GM03348 (cell line): ENCODE data around the gene HNRNPA1.
"Not testable (repeated sequence)": the region's sequence is repeated elsewhere in the genome, so short reads cannot be mapped to it uniquely, and the experiment has no call there.

Source experiments
- DNase-seq: peaks from one replicate; pipeline ENCODE4 v3.0.0; 2012; ENCODE audit warnings: low spot score

The HNRNPA1 gene

DNA sequence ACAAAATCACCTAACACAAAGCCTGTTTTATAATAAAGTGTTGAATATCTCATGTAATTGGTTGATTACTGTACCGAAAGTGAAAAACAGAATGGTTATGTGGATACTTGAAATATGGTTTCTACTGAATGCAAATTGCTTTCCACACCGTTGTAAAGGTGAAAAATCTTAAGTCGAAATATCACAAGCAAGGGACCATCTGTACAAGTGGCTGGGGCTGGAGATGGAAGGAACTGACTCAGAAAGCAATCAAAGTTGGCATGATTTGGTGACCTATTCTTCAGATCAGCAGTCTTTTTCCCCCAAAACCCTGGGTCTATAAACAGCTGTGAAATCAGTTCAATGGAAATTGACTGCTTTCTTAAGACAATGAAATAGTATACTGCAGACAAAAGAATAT, 4.2 kb upstream of the HNRNPA1 start:
- DNase-seq = no peak

DNA sequence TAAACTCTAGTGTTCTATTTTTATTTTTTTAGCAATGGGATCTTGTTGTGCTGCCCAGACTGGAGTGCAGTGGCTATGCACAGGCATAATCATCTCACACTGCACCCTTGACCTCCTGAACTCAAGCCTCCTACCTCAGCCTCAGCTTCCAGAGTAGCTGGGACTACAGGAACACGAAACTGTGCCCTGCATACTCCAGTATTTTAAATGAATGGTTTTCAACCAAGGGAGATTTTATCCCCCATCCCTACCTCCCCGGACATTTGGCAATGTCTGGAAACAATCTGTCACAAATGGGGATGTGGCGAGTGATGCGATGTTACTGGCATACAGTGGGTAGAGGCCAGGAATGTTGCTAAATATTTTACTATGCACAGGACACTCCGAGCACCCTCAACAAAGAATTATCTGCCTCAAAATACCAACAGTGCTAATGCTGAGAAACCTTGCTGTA, 2.7 kb upstream of the HNRNPA1 start:
- peak; percentile 74 for DNase-seq

DNA sequence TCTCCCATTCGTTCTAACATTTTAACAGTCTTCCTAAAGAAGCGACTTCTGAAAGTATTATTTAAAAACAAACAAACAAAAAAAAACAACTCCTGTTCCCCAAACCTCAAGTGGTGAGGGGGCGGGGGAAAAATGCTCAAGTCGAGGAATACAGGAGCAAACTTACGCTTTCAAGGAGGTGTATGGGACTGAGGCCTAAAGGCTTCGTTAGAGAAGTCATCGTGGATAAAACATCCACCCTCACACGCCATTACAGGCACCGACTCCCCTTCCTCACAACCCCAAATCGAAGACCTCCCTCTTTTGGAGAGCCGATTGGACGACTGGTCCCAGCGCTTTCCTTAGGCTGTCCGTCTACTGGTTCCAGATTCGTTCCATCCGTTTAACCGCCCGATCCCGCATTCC, 1.3 kb upstream of the HNRNPA1 start:
- DNase-seq = no peak

DNA sequence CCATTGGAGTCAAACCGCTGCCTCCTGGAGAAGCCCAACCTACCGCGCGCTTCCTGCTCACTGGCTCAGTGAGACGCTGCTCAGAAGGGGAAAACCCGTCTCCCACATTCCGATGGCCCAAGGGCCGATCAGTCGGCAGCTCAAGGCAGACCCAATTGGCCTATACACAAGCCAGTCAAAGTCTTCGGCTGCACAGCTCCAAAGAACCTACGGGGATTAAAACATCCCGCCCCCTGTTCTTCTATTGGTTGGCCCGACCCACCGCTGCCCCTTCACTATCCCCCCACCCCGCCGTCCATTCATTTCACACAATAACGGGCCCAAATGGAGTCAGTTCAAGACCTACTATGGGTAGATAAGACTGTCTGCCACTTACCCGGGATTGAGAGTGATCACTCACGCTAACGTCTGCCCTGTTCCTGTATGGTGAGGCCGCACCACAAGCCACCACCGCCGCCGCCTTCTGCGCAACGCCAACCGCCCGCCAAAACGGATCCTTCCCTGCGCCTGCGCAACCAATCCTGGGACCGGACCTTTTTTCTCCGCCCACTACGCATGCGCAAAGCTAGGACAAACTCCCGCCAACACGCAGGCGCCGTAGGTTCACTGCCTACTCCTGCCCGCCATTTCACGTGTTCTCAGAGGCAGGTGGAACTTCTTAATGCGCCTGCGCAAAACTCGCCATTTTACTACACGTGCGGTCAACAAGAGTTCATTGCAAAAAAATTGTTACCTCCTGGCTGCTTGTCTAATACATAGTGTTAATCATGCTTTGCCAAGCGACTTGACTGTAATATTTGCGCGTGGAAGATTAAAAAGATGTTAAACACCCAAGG, 676 bp upstream of the HNRNPA1 start, which contains the start of gene CBX5:
CBX5 (minus strand) TSS at position 491 of the 836 bp plus-strand sequence. CDS start 22,472 bp downstream, outside the sequence.
- DNase-seq = peak; percentile 99

DNA sequence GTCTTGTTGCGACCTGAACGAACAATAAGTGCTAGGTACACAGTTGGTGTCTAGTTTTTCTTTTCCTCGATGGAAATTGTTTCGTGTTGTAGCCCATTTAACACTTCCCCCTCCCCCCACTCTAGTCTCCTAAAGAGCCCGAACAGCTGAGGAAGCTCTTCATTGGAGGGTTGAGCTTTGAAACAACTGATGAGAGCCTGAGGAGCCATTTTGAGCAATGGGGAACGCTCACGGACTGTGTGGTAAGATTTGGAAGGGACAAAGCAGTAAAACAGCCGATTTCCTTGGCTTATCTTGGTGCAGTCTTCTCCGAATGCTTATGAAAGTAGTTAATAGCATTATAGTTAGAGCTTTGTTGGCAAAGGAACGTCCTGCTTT, 724 bp downstream of the HNRNPA1 start:
- not testable (repeated sequence) for DNase-seq

DNA sequence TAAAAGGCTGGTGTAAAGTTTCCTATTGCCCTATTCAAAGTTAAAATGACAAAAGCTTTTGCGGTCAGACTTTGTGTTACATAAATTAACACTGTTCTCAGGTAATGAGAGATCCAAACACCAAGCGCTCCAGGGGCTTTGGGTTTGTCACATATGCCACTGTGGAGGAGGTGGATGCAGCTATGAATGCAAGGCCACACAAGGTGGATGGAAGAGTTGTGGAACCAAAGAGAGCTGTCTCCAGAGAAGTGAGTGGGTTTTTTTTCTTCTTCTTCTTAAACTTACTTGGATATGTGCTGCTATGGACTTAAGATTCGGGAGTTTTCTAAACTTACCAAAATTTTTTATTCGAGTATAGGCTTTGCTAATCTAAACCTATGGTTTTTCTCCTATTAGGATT, 1.2 kb downstream of the HNRNPA1 start:
- not testable (repeated sequence) for DNase-seq

DNA sequence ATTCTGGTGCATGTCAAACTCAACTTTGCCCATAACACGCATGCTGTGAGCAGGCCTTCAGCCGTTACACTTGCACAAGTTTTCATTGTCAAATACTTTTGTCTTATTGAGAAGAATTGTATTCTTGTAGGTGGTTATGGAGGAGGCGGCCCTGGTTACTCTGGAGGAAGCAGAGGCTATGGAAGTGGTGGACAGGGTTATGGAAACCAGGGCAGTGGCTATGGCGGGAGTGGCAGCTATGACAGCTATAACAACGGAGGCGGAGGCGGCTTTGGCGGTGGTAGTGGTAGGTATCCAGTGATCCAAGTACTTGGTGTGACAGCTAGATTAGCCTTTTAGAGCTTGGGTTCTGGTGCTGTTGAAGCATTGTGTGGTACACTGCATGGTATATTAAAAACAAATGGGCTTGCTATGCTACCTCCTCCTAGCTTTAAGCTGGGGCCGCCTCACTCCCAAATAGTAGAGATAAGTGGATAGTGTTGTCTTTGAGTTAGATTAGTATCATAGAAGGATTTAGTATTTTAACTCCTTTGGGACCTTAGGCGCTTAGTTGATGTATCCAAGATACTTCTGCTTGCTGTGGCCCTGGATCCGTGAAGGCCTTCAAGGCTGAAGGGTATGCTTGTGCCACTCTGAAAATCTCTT, 2.5 kb downstream of the HNRNPA1 start:
- no peak for DNase-seq

DNA sequence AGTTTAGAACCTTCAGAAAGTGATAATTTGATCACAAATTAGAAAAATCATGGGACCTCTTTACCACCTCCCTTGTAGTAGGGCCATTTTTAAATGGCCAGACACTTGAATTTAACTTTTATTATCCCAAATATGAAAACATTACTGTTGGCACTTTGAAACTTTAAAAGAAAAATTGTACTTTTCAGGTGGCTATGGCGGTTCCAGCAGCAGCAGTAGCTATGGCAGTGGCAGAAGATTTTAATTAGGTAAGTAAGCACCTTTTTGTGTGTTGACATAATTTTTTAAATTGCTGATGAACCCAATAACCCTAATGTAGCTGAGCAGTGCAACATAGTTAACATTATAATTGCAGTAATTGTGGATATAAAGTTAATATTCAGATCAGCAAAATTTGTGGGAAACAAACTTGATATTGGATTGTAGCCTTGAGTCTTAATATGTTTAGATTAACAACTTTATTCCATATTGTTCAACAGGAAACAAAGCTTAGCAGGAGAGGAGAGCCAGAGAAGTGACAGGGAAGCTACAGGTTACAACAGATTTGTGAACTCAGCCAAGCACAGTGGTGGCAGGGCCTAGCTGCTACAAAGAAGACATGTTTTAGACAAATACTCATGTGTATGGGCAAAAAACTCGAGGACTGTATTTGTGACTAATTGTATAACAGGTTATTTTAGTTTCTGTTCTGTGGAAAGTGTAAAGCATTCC, 3.7 kb downstream of the HNRNPA1 start:
- not testable (repeated sequence) for DNase-seq

DNA sequence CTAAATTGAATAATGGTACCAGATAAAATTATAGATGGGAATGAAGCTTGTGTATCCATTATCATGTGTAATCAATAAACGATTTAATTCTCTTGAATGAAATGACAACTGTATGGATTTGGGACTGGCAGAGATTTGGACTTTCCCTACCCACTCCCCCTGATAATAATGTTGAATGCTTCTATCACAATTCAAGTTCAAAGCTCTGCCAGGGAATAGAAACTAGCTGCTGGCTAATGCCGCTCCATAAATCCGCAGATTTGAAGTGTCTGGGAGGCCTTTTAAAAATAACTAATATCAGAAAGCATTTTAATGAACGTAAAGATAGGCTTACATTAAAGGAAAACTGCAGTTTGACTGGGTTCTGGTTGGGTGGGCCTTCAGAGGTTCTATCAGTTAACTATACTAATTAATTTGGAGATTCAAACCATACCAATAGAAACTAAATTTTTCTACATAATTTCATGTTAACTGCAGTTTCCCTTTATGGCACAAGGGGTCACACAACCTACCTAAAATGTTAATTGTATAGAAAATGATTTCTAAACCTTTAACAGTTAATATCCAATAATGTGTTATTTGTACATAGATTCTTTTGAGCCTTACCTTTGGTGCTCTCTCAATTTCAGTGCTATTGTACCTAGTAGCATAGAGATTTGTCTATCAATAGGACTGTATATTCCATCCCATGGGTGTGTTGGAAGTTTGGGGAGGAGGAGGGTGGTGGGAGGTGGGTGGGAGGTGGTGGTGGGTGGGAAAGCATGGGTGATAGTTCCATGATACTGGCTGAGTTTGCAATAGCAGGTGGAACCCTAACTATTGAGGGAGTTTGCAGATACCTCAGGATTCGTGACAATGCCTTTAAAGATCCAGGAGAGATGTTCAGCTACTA, 4.9 kb downstream of the HNRNPA1 start:
- no peak for DNase-seq

DNA sequence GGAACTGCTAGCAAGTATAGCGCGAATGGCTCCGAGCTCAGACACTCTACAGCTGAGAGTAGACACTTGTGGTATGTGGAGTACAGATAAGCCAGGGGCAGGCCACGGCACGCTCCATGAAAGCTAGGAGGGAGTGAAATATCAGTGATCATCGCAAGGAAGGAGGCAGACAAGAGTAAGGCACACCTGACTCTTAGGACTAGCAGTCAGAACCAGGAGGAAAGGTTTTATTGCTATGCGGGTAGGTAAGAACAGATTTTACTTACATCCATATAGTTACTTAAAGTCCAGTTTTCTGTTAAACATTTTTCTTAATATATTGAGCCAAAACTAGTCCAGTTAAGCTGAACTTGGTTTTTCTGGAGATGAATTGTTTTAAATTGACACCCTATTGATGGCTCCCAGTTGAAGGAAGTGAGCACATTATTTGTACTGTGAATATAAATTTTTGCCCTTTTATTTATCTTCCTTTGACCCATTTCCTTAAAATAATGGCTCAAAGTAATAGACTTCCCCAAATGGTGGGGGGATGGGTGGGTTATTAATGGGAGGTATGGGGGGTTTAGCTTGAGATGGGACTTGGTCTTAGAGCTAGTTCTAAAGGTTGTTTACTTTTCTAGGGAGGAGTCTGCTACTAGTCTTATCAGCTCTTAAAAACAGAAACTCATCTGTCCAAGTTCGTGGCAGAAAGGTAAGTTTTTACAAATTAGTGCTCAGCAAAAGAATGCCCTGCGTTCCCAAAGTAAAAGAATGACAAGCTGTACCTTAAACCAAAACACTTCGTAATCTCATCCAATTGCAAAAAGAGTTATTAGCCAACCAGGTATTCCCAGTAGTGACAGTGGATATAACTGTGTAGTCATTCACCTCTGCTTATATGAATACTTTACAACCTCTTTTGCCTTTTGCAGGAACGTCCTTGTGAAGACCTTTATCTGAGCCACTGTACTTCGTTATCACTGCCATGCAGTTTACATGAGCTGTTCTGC, 5.8 kb downstream of the HNRNPA1 start:
- DNase-seq = no peak

DNA sequence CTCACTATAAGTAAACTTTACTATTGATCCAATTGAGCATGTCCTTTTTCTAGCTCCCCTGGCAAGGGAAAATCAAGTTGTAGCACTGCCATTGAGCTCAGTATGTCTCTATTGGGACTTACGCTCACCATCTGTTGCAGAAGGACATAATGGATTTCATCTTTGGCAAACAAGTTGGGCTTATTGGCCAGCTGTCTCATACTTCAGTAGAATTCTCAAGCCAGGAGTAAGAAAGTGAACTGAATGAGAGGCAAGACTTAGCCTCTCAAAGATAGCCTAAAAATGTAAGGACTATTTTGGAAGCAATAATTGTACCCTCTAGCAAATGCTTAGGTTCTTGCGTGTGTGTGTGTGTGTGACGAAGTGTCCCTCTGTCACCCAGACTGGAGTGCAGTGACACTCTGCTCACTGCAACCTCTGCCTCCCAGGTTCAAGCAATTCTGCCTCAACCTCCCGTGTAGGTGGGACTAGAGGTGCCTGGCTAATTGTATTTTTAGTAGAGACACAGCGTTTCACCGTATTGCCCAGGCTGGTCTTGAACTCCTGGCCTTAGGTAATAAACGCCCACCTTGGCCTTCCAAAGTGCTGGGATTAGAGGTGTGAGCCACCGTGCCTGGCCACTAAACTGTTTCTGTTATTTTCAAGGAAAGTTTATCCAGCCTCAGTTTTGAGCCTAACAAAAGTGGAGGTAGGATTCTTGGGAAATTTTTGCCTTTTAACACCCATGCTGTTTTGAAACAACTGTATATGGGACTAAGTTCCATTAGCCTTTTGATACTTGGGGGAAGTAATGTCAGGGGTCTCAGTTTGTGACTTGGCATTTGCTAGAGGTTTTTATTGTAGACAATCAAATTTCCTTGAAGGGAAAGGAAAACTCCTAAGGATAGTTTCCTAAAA, 7.0 kb downstream of the HNRNPA1 start:
- no peak for DNase-seq

DNA sequence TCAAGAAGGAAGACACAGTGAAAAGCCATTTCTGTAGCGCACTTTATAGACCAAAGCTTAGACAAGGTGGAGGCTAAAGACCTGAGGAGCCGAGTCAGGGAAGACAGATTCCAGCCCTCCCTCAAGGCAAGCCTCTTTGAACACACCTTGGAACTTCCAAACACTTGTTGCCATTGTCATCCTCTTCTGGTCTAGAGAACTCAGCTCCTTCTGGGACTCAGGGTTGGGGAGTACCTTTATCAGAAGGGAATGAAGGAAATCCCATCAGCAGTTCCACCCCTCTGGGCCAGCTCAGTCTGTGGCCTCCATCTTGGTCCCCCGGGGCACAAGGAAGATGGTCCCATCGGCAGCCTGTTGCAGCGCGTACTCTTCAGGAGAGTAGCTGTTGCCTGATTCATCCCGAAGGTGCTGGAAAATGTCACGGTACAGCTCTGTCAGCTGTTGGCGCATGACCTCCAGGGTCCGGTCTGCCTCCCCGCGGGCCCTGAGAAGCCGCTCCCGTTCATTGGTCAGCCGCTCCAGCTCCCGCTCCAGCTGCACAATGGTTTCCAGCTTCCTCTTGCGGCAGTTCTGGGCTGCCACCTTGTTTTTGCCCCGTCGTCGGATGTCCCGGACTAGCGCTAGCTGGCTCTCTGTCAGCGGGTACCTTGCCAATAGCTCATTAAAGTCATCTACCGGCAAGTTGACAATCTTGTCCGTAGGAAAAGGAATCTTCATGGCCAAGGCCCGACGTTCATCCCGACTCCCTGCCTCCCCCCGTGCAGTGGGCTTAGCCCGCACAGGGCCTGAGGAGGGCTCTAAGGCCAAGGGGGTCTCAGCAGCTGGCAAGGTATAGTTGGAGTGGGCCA, 11.8 kb downstream of the HNRNPA1 start:
- DNase-seq = no peak

DNA sequence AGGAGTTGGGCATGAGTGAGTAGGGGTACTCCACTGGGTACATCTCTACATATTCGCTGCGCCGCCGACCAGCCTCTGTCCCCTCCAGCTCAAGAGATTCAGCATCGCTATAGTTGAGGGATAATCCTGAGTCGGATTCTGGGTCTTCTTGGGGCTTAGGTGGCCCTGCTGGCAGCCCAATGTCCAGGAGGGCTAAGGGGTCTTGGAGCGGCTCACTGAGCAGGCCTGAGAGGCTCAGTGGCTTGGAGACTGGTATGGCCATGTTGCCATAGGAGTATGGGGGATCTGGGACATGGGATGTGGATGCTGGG, 12.4 kb downstream of the HNRNPA1 start:
- no peak for DNase-seq

DNA sequence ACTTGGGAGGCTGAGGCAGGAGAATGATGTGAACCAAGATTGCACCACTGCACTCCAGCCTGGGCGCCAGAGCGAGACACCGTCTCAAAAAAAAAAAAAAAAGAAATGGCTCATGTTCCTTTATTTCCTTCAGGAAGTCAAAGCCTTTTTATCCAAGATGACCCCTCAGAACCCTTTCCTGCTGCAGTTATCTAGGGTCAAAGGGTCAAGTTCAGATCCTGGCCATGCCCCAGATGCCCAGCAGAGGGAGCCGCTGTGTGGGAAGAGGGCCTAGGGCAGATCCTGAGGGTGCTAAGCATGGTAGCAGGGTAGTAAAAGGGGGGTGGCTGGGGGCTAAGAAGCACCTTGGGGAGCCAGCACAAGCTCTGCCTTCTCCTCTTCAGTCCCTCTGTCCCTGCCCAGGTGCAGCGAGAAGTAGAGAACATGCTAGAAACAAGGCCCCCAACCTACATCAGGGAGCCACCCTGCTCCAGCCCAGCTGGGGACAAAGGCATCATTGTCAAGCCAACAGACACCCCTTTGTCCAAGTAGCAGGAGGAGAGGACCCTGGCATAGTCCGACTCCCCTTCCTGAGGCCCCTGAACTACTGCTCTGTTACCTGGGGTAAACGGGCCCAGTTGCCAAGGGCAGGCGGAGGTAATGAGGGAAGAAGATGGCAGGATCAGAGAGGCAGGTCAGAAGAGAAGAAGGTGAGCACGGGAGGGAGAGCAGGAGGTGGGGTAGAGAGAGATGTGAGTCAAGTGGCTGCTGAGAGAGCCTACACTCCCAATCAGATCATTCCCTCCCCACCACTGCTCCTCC, 13.8 kb downstream of the HNRNPA1 start:
- peak; percentile 61 for DNase-seq

DNA sequence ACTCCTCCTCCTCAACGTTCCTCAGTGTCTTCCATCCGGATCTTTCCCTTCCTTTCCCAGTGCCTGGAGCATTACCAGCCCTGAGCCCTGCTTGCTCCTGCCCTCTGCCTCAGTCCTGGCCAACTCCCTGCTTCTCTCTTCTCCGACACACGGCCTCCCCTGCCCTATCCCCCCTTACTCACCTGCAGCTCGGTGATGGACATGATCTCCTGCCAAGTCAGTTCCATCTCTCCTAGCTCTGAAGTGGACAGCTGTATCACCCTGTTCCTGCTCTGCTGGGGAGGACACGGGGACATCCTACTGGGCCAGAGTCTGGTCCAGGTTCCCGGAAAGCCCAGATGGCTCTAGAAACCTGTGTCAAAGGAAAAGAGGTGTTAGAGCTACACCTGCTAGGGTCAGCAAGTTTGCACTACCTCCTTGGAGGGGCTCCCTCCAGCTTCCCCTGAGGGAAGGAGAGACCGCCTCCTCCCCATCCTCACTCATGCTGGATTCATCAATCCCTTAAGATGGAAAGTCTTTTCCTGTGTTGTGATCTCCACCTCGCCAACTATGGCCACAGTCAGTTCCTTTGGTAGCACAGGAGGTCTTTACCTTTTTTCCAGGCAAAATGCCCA, 14.5 kb downstream of the HNRNPA1 start:
- no peak for DNase-seq

DNA sequence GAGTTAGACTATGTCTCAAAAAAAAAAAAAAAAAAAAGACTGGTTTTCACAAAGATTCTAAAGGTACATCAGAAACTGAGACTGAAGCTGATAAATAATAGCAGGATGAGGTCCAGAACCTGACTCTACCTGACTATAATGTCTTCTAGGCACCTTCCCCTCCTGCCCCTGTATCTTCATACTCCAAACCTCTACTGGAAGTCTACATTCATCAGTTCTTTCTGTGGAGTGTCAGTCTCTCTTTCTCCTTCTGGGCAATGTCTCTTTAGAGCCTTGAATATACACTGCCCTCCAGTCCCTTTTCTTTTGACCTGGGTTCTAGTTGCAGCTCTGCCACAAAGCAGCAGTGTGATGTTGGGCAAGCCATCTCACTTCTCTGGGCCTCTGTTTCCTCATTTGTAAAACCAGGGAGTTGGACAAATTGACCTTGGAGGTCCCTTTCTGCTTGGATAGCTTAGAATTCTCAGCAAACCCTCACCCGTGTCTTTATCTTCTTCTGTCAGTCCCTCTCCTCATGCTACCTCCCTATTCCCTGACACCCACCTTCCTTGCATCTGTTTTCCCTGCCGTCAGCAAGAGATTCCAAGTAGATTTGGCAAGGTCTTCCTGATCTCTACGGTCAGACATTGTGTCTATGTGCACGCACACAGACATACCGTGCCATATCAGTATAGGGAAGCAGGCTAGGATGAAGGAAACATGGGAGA, 16.0 kb downstream of the HNRNPA1 start:
- no peak for DNase-seq

DNA sequence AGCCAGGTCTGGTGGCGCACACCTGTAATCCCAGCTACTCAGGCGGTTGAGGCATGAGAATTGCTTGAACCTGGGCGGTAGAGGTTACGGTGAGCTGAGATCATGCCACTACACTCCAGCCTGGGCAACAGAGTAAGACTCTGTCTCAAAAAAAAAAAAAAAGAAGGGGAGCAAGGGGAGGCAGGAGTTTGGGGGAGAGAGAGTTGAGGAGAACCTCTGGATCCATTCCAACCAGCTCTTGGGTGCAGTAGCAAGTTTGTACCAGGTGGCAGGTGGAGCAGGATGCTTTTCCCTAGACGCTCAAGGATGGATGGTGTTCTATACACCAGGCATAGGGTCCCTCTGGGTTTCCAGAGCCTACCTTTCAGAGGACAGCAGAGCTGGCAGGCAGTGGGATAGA, 18.4 kb downstream of the HNRNPA1 start:
- no peak for DNase-seq
